SK-N-DZ (cell line): ENCODE data around the gene TOMM40L.
A peak's percentile ranks its signal among the peaks of the same experiment; 100 is the strongest.

Experiments used
- DNase-seq: peaks from one replicate; pipeline ENCODE4 v3.0.0-alpha.2; 2015; ENCODE audit warnings: low spot score

Gene TOMM40L

DNA sequence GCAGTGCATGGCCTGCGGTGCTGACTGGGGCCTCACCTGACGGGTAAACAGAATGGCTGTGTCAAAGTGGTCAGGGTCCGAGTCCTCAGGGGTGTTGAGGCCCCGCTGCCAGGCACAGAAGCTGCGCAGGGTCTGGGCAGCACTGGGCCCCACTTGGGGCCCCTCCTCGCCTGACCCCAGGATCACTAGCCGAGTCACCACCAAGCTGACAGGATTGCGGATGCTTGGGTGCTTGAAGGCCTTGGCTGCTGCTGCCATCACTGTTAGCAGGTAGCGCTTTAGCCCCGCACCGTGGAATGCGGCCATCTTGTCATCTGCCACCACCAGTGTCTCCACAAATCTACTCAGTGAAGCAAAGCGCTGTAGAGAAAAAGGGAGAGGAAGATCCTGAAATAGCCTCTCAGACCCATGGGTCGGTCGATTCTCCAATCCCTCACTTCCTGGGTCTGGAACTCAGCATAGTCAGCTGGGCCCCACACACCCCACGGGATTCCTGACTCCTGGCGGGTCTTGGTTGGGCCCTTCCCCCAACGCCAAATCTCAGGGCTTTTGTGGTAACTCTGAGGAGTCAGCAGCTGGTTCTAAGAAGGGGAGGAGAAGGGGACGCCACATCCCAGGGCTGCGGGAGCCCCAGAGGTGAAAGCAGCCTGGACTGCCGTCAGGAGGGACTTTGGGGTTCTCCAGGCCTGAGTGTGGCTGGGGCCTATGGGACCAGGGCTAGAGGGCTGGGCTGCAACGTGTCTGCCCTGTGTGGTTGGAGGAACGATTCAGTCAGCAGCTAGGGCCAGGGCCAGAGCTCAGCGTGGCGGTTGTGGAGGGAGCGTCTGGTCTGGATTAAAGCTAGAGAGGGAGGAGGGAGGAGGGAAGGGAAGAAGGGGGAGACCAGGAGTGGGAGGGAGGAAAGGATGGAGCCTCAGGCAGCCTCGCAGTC, 29.1 kb upstream of the TOMM40L start:
- DNase-seq: peak; percentile 92

DNA sequence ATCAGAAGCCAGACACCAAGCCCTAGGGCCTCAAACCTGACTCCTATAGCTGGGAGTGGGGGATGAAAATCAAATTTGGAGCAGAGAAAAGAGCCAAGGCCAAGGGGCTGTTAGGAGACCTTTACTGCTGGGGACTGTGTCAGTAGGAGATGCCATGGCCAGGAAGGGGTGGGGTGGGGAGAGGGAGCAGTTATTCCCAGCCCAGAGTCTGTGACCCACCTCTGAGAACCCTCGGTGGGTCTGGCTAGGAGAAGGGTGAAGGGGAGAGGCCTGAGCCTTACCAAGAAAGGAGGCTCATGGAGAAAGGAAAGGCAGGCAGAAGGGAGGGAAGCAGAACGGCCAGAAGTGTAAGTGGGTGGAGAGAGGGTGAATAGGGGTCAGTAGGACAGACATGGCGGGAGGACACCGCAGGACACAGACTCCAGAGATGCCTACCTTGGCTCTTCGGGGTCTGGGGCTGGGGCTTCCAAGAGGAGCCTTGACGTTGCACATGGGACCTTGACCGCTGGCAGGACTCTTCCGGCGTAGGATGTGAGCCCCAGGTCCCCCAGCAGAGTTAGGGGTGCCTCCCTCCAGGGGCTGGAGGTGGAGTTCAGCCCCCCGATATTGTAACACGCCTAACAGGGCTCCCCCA, 28.2 kb upstream of the TOMM40L start:
- DNase-seq: no peak

- peak; percentile 62 for DNase-seq
These were observed 27.5 kb upstream of the TOMM40L start for GRCh38 chr1:161198194-161198896.

- peak; percentile 86 for DNase-seq
These were observed 26.9 kb upstream of the TOMM40L start, which contains the start of gene ADAMTS4 for GRCh38 chr1:161198897-161199431. Gene ADAMTS4 (minus strand): TSS chr1:161199054. CDS start chr1:161198627, 427 bp downstream.

- no peak for DNase-seq
These were observed 26.2 kb upstream of the TOMM40L start for GRCh38 chr1:161199506-161200139.

DNA sequence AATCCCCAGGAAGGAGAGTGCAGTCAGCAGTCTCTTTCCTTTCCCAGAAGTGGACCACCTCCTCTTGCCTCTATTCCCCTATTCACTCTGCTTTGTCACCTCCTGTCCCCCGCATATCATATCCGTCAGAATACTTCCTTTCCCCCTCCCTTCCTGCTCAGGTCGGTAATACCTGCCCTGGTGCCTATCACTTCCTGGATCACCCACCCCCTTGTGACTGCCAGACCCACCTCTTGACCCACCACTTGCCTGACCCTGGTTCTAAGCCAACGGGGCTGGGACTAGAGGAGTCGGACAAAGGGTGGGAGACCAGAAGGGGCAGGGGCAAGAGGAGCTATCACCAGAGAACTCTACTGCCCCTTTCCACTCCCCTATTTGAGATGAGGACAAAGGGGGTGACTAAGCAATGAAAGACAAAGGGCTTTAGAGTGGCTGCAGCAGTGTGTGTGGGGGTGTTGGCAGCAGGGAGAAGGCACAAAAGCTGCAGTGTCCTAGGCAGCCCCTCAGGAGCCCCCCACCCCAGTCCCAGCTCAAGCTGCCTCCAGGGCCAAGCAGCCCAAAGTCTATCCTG, 25.4 kb upstream of the TOMM40L start:
- DNase-seq: no peak

DNA sequence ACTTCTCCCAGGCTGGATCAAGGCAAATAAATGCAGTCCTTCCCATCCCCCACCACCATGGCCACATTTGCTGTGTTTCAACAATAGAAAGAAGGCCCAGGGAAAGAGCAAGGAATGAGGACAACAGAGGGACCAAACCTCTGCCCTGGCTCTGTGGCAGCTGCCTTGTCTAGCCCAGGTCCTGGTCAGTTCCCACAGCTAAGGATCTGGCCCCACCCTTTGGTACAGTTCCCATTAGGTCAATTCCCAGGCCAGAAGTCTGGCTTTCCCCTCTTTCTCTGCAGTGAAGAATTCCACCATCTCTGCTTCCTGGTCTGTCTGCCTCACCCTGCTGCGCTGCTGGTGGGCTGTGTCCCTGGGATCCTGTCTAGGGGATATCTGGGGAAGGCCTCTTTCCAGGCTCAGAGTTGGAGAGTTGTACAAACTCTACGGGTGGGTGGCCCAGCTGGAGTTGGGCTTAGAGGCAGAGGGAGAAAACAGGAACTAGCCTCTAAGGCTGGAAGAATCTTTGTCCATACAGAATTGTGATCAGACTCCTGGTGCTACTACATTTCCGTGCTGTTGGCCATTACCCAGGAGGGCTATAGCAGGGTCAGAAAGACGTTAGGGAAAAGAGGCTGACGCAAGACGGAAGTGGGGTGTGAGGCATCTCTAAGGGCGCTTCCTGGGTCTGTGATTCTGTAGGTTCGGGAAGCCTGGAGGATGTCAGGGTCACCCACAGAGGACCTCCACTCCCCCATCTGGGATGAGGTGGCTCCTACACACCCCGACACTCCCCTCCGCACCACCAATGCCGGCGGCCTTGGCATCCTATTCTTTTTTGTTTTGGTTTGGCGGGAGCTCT, 24.6 kb upstream of the TOMM40L start:
- no peak for DNase-seq

DNA sequence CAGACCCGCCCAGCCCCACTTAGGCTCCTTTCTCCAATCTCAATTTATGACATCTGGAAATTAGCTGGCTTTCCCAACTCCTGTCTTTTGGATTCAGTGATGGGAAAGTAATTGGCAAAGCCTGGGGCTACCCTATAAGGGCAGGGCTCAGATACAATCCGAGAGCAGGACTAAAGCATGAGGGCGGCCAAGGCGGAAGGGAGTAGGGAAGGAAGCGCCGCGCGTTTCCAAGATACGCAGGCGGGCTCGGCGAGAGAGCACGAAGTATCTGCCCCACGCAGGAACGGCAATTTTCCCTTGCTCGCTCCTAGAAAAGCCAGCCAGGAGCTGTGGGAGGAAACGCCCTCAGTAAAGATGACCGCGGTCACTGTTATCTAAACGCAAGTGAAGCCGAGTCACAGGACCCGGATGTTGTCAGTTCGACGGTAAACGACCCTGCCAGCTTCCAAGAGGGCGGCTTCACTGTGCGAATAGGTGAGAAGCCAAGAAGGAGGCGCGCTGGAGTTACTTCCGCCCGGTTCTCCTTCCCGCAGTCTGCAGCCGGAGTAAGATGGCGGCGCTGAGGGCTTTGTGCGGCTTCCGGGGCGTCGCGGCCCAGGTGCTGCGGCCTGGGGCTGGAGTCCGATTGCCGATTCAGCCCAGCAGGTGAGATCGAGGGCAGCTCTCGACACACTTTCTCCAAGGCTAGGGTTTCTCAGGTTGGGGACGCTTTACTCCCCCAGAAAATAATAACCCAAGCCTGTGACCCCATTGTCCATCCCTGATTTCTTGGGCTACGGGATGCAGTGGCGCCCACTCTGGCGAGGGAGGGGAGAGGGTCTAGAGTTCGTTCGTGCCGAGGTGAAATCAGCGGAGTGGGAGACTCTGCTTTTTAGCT, 23.8 kb upstream of the TOMM40L start, which contains the start of gene NDUFS2:
Gene NDUFS2 (plus strand): TSS at position 532 of the 877 bp plus-strand sequence. CDS start 19 bp downstream, at position 551.
- DNase-seq: peak; percentile 99

- no peak for DNase-seq
These were observed 19.3 kb upstream of the TOMM40L start for GRCh38 chr1:161206411-161207140.

DNA sequence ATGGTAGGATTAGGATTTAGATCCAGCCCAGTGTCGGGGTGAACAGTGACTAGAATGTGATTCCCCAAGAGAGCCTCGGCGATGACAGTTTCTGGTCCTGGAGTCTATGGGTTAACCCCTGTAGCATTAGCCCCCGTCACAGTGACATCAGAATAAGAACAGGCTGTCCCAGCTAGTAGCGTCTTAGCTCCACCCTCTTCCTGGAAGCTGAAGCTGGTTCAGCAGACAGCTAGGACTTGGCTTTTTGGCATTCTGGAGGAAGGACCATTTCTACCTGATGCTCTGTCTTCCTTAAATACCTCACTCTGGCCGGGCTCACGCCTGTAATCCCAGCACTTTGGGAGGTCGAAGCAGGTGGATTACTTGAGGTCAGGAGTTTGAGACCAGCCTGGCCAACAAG, 18.7 kb upstream of the TOMM40L start:
- DNase-seq: no peak

GRCh38 chr1:161209790-161210409, 16.0 kb upstream of the TOMM40L start:
- peak; percentile 67 for DNase-seq

DNA sequence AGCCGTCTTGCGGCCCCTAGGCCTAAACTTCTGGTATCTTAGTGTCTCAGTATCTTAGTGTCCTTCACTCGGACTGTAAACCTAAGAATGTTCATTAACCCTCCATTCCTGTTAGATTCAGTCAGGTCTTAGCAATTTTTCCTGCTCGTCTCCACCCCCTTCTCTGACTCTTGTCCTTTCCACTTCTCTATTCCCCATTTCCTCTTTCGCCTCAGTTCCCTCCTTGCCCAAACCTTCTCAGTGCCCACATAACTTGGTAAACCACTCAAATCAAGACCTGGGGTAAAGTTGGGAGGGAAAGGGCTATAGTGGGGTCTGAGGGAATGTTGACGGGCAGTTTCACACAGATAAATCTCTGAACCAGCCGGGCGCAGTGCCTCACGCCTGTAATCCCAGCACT, 11.5 kb upstream of the TOMM40L start:
- no peak for DNase-seq

GRCh38 chr1:161215076-161215475, 10.8 kb upstream of the TOMM40L start, which contains the start of gene FCER1G:
Gene FCER1G (plus strand): TSS chr1:161215295. CDS start chr1:161215322, 27 bp downstream.
- no peak for DNase-seq

DNA sequence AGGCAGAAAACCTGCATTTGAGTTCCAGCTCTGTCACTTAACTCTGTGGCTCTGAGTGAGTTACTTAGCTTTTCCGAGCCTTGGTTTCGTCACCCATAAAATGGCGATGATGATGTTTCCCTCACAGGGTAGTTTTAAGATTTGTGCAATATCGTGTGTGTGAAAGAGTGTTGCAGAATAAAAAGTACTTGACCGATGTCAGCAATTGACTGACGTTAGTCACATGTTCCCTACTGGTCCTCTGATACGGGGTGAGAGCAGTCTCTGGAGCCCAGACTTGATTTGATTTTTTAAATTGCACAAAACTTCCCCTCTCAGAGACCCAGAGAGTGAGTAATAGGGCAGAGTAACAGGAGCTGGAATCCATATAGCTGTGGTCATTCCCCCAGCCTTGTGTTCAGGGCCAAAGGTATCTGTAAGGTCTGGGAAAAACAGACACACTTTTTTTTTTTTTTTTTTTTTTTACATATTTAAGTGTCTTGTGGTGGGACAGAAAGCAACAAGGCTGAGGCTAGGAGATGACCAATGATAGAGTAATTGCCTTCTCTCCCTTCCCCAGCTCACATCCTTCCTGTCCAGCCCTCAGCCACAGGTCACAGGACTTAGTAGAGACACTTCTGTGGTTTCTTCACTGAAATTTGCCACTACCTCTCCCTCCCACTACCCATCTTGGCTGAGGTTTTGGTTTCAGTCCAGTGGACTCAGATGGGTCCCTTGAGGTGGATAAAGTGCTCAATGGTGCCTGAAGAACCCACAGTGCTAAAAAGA, 8.7 kb upstream of the TOMM40L start:
- no peak for DNase-seq

DNA sequence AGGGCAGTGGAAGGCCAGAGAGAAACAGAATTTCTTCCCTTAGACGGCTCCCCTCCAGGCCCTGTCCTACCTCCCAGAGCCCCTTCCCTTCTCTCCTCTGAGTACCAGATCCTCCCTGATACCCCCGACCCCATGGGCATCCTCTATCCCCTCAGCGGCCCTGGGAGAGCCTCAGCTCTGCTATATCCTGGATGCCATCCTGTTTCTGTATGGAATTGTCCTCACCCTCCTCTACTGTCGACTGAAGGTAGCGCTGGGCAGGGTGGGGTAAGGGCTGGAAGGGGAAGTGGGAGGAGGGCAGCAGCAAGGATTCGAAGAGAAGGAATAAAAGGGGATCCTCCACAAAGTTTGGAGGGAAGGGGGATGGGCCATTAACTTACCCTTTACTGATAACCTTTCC, 8.0 kb upstream of the TOMM40L start:
- no peak for DNase-seq

- no peak for DNase-seq
These were observed 7.4 kb upstream of the TOMM40L start for GRCh38 chr1:161218301-161219077.
